Upper lobe of left lung (tissue), 4 donors: ENCODE results near the gene TRAPPC10.

Source experiments
- POLR2A ChIP-seq, 4 donors: fragments of 450-650 bp; IDR thresholded peaks; one replicate each; pipeline ENCODE4 v1.5.1; 2016 to 2017; ENCODE audit warnings: antibody characterized with exemption in 4 of 4, mild to moderate bottlenecking in 2 of 4
- TF ChIP-seq, protein P1 (sequence below), 6 experiments: fragments of 450-650 bp in 4 of 6; fragments of 200-600 bp in 2 of 6; sonication (generic) in 2 of 6; IDR thresholded peaks; one replicate each; pipeline ENCODE4 v1.5.1; 2016 to 2019; ENCODE audit warnings: antibody characterized with exemption in 6 of 6

DNA sequence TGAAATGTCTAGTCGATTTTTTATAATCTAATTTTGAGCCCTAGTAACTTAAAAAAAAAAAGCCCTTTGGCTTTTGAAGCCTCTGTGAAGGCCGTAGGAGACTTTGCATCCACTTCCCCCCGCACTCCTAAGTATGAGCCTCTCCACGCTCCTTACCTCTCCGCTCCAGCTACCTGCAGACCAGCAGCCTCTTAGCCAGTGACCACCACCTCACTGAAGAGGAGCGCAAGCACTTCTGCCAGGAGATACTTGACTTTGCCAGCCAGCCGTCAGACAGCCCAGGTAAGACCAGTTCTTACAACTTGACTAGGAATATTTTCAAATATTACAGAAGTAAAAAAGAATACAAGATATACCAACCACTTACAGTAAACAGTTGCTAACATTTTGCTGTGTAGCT is 67.7 kb downstream of the TRAPPC10 start:
- TF ChIP-seq, protein P1, sequence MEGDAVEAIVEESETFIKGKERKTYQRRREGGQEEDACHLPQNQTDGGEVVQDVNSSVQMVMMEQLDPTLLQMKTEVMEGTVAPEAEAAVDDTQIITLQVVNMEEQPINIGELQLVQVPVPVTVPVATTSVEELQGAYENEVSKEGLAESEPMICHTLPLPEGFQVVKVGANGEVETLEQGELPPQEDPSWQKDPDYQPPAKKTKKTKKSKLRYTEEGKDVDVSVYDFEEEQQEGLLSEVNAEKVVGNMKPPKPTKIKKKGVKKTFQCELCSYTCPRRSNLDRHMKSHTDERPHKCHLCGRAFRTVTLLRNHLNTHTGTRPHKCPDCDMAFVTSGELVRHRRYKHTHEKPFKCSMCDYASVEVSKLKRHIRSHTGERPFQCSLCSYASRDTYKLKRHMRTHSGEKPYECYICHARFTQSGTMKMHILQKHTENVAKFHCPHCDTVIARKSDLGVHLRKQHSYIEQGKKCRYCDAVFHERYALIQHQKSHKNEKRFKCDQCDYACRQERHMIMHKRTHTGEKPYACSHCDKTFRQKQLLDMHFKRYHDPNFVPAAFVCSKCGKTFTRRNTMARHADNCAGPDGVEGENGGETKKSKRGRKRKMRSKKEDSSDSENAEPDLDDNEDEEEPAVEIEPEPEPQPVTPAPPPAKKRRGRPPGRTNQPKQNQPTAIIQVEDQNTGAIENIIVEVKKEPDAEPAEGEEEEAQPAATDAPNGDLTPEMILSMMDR (IDR thresholded peaks at IDR 0.05): no peak
- TF ChIP-seq POLR2A (IDR thresholded peaks at IDR 0.05): no peak
